HL-60/S4 (cell line): ENCODE data around the gene MLPH.
"Not testable (repeated sequence)": the region's sequence is repeated elsewhere in the genome, so short reads cannot be mapped to it uniquely, and the experiment has no call there.

Source experiments
- in situ Hi-C: fragments of 300-500 bp; cut with MboI; formaldehyde crosslinking; loops from 2 replicates; pipeline ENCODE4 v1.14.3; 2022; ENCODE audit warnings: low sequenced_read_pairs

The MLPH gene

GRCh38 chr2:237577458-237577857 lies 90.4 kb downstream of the MLPH start:
- in situ Hi-C loops = loop anchor here (10.0 kb wide), 1 partner anchor 63 kb away; no protein-coding TSS in a partner anchor

- in situ Hi-C loops = loop anchor here (10.0 kb wide), 1 partner anchor 63 kb away; no protein-coding TSS in a partner anchor
Measured at GRCh38 chr2:237577956-237578870, 91.2 kb downstream of the MLPH start.

GRCh38 chr2:237581326-237581725 lies 94.3 kb downstream of the MLPH start:
- in situ Hi-C loops = no loop called here

GRCh38 chr2:237581751-237582746 lies 95.0 kb downstream of the MLPH start:
- in situ Hi-C loops = no loop called here

GRCh38 chr2:237583385-237584295 lies 96.6 kb downstream of the MLPH start:
- in situ Hi-C loops = no loop called here

- in situ Hi-C loops = no loop called here
Measured at GRCh38 chr2:237585590-237586221, 98.7 kb downstream of the MLPH start.

GRCh38 chr2:237588044-237588696 lies 101.1 kb downstream of the MLPH start:
- in situ Hi-C loops = no loop called here

- in situ Hi-C loops = no loop called here
Measured at GRCh38 chr2:237590272-237591140, 103.5 kb downstream of the MLPH start, which contains the start of gene RAB17. Gene RAB17, minus strand, starts transcription at chr2:237590734. Its CDS starts 4,580 bp downstream, at chr2:237586154.

- in situ Hi-C loops = no loop called here
Measured at GRCh38 chr2:237591141-237591881, 104.3 kb downstream of the MLPH start.

- in situ Hi-C loops = no loop called here
Measured at GRCh38 chr2:237592425-237592980, 105.5 kb downstream of the MLPH start.

GRCh38 chr2:237593036-237593435 lies 106.0 kb downstream of the MLPH start:
- in situ Hi-C loops = no loop called here

- in situ Hi-C loops = no loop called here
Measured at GRCh38 chr2:237593596-237594320, 106.7 kb downstream of the MLPH start.

- in situ Hi-C loops = no loop called here
Measured at GRCh38 chr2:237594514-237594871, 107.4 kb downstream of the MLPH start.

GRCh38 chr2:237595829-237596519 lies 108.9 kb downstream of the MLPH start:
- in situ Hi-C loops = not testable (repeated sequence)

GRCh38 chr2:237596520-237597195 lies 109.6 kb downstream of the MLPH start:
- in situ Hi-C loops = no loop called here
